SU-DHL-6 (cell line): ENCODE results near the gene WWOX.

Source experiments
- H2AFZ ChIP-seq: fragments of 200-600 bp; sonication (generic); 2 replicates; pipeline ENCODE4 v1.6.1; 2014; ENCODE audit warnings: low read depth, mild to moderate bottlenecking, moderate library complexity, mixed read lengths, antibody characterized with exemption, low read length; ENCODE audit not compliant: severe bottlenecking
- H3F3A ChIP-seq: fragments of 200-600 bp; shearing (Covaris generic); 2 replicates; pipeline ENCODE4 v1.6.0; 2016; ENCODE audit warnings: antibody characterized with exemption, mild to moderate bottlenecking; ENCODE audit not compliant: insufficient read depth
- H3K27ac ChIP-seq: fragments of 200-600 bp; sonication (generic); 2 replicates; pipeline ENCODE4 v1.5.1; 2016; ENCODE audit warnings: low read depth, mild to moderate bottlenecking, low read length, moderate library complexity, mixed read lengths
- H3K27me3 ChIP-seq: fragments of 200-600 bp; sonication (generic), shearing (Covaris generic); 2 replicates; pipeline ENCODE4 v1.6.0; 2014; ENCODE audit warnings: mild to moderate bottlenecking, low read length
- H3K36me3 ChIP-seq: fragments of 200-600 bp; sonication (generic); 2 replicates; pipeline ENCODE4 v1.6.1; 2014; ENCODE audit warnings: mild to moderate bottlenecking, low read length, mixed read lengths
- H3K4me2 ChIP-seq: fragments of 300-600, 200-600 bp; shearing (Covaris generic), sonication (generic); 2 replicates; pipeline ENCODE4 v1.6.0; 2014; ENCODE audit warnings: low read length, low read depth, mild to moderate bottlenecking; ENCODE audit not compliant: poor library complexity, severe bottlenecking
- H3K4me3 ChIP-seq: fragments of 200-600 bp; sonication (generic); 2 replicates; pipeline ENCODE4 v1.5.1; 2014; ENCODE audit warnings: antibody characterized with exemption, low read length, mild to moderate bottlenecking, mixed read lengths; ENCODE audit not compliant: insufficient read depth, poor library complexity, severe bottlenecking
- H3K79me2 ChIP-seq: fragments of 200-600 bp; sonication (generic); 2 replicates; pipeline ENCODE4 v1.6.1; 2014; ENCODE audit warnings: mild to moderate bottlenecking, low read length, moderate library complexity; ENCODE audit not compliant: insufficient read depth
- H3K9ac ChIP-seq: fragments of 200-600 bp; sonication (generic); 2 replicates; pipeline ENCODE4 v1.7.0; 2014; ENCODE audit warnings: mild to moderate bottlenecking, low read length
- H3K9me2 ChIP-seq: fragments of 200-600 bp; sonication (generic); replicated peaks from 2 replicates; pipeline ENCODE4 v1.6.1; 2014; ENCODE audit warnings: low read length; ENCODE audit not compliant: insufficient read depth
- H3K9me3 ChIP-seq: fragments of 200-600 bp; sonication (generic); 2 replicates; pipeline ENCODE4 v1.6.1; 2014; ENCODE audit warnings: low read length, mixed read lengths; ENCODE audit not compliant: insufficient read depth
- H4K20me1 ChIP-seq: fragments of 200-600 bp; sonication (generic); 2 replicates; pipeline ENCODE4 v1.6.1; 2014; ENCODE audit warnings: low read depth, mild to moderate bottlenecking, antibody characterized with exemption, low read length, moderate library complexity, mixed read lengths
- EZH2phosphoT487 ChIP-seq: fragments of 200-600 bp; sonication (generic), shearing (Covaris generic); conservative IDR thresholded peaks from 2 replicates; pipeline ENCODE4 v1.6.1; 2018; ENCODE audit warnings: mild to moderate bottlenecking, antibody characterized with exemption, low read length, moderate library complexity, mixed read lengths
- TF ChIP-seq, protein P1 (sequence below): fragments of 200-600 bp; sonication (generic); IDR thresholded peaks from one replicate; pipeline ENCODE4 v1.5.1; 2017; ENCODE audit warnings: antibody characterized with exemption, mild to moderate bottlenecking, low read length, moderate library complexity; ENCODE audit not compliant: insufficient read depth, poor library complexity, severe bottlenecking

The WWOX gene

DNA sequence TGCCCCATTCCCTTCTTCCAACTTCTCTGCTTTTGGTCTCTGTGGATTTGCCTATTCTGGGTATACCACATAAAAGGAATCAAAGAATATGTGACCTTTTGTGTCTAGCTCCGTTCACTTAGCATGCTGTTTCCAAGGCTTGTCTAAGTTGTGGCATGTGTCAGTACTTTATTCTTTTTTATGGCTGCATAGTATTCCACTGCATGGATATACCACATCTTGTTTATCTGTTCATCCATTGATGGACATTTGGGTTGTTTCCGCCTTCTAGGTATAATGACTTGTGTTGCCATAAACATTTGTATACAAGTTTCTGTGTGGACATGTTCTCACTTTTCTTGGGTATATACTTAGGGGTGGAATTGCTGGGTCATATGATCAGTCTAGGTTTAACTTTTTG lies 1068.4 kb downstream of the WWOX start:
- no peaks in the 10 kb centered on the region for H4K20me1 ChIP-seq
- peaks cover 6% of the 10 kb centered on the region; the same call in 1 of the 2 replicates for H3K9me3 ChIP-seq
- H3K4me2 ChIP-seq: no peak overlapping the region
- H3K4me3 ChIP-seq: no peak overlapping the region
- TF ChIP-seq EZH2phosphoT487: no peak
- TF ChIP-seq, protein P1, sequence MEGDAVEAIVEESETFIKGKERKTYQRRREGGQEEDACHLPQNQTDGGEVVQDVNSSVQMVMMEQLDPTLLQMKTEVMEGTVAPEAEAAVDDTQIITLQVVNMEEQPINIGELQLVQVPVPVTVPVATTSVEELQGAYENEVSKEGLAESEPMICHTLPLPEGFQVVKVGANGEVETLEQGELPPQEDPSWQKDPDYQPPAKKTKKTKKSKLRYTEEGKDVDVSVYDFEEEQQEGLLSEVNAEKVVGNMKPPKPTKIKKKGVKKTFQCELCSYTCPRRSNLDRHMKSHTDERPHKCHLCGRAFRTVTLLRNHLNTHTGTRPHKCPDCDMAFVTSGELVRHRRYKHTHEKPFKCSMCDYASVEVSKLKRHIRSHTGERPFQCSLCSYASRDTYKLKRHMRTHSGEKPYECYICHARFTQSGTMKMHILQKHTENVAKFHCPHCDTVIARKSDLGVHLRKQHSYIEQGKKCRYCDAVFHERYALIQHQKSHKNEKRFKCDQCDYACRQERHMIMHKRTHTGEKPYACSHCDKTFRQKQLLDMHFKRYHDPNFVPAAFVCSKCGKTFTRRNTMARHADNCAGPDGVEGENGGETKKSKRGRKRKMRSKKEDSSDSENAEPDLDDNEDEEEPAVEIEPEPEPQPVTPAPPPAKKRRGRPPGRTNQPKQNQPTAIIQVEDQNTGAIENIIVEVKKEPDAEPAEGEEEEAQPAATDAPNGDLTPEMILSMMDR: no peak
- no peaks in the 10 kb centered on the region for H3K36me3 ChIP-seq
- no peak overlapping the region for H2AFZ ChIP-seq
- H3K27me3 ChIP-seq: no peaks in the 10 kb centered on the region
- H3K9ac ChIP-seq: no peak overlapping the region
- no peaks in the 10 kb centered on the region for H3F3A ChIP-seq
- no peaks in the 10 kb centered on the region for H3K9me2 ChIP-seq
- no peaks in the 10 kb centered on the region for H3K79me2 ChIP-seq
- H3K27ac ChIP-seq: no peak overlapping the region

DNA sequence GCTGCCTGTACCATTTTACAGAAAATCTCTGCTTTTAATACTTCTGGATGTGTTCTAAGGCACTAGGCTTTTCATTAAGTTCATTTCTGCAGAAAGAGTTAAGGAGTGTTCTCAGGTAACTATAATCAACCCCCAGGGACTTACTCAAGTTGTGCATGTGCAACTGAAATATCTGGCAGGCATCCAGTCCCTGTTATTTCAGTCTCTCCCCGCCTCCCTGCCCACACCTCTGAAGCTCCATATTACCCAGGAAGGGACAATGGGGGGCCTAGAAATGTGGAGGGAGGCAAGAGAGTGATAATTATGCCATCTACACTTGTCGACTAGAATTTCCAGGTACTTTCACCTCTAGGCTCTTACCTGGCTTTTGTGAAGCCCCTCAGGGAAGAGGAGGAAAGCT lies 1068.9 kb downstream of the WWOX start:
- no peak for TF ChIP-seq EZH2phosphoT487
- TF ChIP-seq, protein P1: no peak
- Histone ChIP-seq H3K4me2 (no peak overlapping the region), H3K79me2 (no peaks in the 10 kb centered on the region), H4K20me1 (no peaks in the 10 kb centered on the region), H3K4me3 (no peak overlapping the region), H3F3A (no peaks in the 10 kb centered on the region), H3K36me3 (no peaks in the 10 kb centered on the region), H2AFZ (no peak overlapping the region), H3K9ac (no peak overlapping the region), H3K27me3 (no peaks in the 10 kb centered on the region), H3K9me3 (peaks cover 6% of the 10 kb centered on the region; the same call in 1 of the 2 replicates), H3K27ac (no peak overlapping the region), H3K9me2 (no peaks in the 10 kb centered on the region)

DNA sequence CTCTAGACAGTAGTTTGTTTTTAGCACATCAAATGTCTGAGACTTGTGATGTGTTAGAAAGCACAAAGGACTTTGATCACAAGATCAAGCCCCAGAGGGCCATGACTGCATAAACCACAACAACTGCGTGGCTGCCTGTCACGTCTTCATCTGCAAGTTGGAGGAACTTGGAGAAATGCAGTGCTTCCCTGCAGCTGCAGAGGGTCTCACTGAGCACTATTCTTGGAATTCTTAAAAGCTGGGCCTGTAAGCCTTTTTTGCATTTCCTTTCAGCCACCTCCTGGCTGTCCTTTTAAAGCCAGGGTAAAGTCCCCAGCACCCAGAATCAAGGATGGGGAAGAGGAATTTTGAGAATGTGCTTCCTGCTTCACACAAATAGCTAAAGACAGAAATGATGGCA lies 1069.8 kb downstream of the WWOX start:
- no peaks in the 10 kb centered on the region for H3K36me3 ChIP-seq
- H3K9me2 ChIP-seq: no peaks in the 10 kb centered on the region
- no peak overlapping the region for H3K9ac ChIP-seq
- TF ChIP-seq, protein P1: no peak
- no peak for TF ChIP-seq EZH2phosphoT487
- no peaks in the 10 kb centered on the region for H3F3A ChIP-seq
- no peak overlapping the region for H2AFZ ChIP-seq
- H3K4me3 ChIP-seq: no peak overlapping the region
- no peak overlapping the region for H3K4me2 ChIP-seq
- no peaks in the 10 kb centered on the region for H3K79me2 ChIP-seq
- no peaks in the 10 kb centered on the region for H4K20me1 ChIP-seq
- H3K27ac ChIP-seq: no peak overlapping the region
- no peaks in the 10 kb centered on the region for H3K27me3 ChIP-seq
- H3K9me3 ChIP-seq: peaks cover 6% of the 10 kb centered on the region; the same call in 1 of the 2 replicates
